ENCODE data around the gene TBL1X.

- no peak for TF ChIP-seq CTCF (conservative IDR thresholded peaks at IDR 0.05; ENCODE audit: low read length)
- TF ChIP-seq EZH2phosphoT487 (IDR thresholded peaks at IDR 0.05; ENCODE audit: borderline replicate concordance, low read depth, low read length) = no peak
Measured at GRCh38 chrX:9555354-9555753, 90.5 kb downstream of the TBL1X start.

All from OCI-LY7 (cell line).